ENCODE results near the gene TP53RK. TPM values are rescaled to one million over a fixed set of nuclear protein-coding genes. Genes with fewer than 3 reads are reported as not detected.

TP53RK gene
- total RNA-seq (2014; rRNA removed; shearing (Covaris generic)): 41.8 and 54.0 TPM in 2 replicates

DNA sequence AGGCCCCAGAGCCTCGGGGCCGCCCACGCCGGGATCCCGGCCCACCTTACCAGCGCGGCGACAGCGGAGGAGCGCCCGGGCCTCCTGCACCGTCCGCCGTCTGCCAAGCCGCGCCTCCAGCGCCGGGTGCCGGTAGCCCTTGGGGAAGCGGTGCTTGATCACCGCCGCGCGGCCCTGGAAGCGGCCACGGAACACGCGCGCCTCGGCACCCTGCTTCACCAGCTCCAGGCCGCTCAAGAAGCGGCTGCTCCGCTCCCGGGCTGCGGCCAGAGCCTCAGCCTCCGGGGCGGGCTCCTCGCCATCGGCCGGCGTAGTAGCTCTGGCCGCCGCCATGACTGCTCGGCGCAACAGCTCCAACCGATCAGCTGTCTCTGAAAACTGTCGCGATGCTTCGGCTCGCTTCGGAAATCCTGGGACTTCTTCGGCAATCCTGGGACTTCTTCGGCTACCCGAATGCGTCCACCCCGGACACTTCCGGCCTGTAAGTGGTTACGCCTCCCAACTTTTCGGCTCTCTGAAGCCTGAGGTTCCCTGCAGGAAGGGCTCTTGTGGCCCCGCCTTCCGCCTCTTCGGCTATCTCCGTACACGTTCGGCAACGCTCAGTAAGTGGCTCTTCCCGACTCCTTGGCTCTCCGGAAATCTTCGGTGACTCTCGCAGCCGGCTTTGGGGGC is at the start of gene TP53RK:
Gene TP53RK, minus strand, starts transcription at position 363 of the 672 bp plus-strand sequence. Its CDS starts 30 bp downstream, at position 333.

DNA sequence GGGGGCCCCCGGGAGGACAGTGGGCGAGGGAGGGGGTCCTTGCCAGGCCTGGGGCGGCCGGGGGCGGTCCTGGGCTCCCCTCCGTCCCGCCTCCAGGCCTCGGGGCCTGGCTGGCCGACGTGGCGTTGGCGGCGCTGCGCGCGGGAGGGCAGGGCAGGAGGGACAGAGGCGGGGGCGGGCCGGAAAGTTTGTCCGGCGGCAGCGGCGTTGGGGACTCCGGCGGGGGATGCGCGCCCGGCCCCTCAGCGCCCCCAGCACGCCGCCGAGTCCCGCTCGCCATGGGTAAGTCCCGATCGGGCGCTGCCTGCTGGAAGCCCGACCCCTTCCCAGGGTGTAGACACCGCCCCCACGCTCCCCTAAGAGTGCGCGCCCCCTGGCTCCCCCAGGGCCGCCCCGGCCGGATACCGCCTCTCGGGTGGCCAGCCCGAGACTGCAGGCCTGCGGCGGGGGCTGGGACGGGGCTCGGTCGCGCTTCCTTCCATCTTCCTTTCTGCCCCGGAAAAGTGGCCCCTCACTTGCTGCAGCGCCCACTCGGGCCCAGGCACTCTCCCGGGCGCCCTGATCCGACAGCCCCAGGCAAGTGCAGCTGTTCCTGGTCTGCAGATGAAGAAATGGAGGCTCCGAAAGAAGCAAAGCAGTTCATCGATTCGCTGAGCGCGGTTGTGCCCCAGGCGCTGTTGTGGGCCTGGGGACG is 20.4 kb upstream of the TP53RK start, which contains the start of gene SLC2A10:
Gene SLC2A10, plus strand, starts transcription at position 191 of the 694 bp plus-strand sequence. Its CDS starts 88 bp downstream, at position 279.

GRCh38 chr20:46651091-46651962 is 37.9 kb downstream of the TP53RK start, which contains the start of gene SLC13A3:
Gene SLC13A3 (minus strand): TSS chr20:46651459. CDS start chr20:46651421, 38 bp downstream.

Other genes with a start within 250 kb of the TP53RK start
- gene ZNF334, start 175.9 kb downstream of the TP53RK start, total RNA-seq (2014; rRNA removed; shearing (Covaris generic)): 2.4 and 4.0 TPM in 2 replicates
- not detected in 2 replicates for gene OCSTAMP, start 138.8 kb downstream of the TP53RK start, total RNA-seq (2014; rRNA removed; shearing (Covaris generic))
- gene SLC13A3, start 38.0 kb downstream of the TP53RK start, total RNA-seq (2014; rRNA removed; shearing (Covaris generic)): 1.5 and 2.8 TPM in 2 replicates
- 3.0 and 5.4 TPM in 2 replicates for gene SLC2A10, start 20.2 kb upstream of the TP53RK start, total RNA-seq (2014; rRNA removed; shearing (Covaris generic))
- gene EYA2, start 205.4 kb upstream of the TP53RK start, total RNA-seq (2014; rRNA removed; shearing (Covaris generic)): not detected in 2 replicates

All from A375 (cell line).